HG02970 (cell line): Measurements from ENCODE around the gene DEFB115.
"Not testable (repeated sequence)": the region's sequence is repeated elsewhere in the genome, so short reads cannot be mapped to it uniquely, and the experiment has no call there.

Experiments used
- ATAC-seq: cut with Tn5 transposase; IDR thresholded peaks from one replicate; pipeline ENCODE4 v1.9.1; 2021; ENCODE audit warnings: mild to moderate bottlenecking, moderate library complexity, moderate number of reproducible peaks; ENCODE audit not compliant: unreplicated experiment, low FRiP score

The DEFB115 gene

GRCh38 chr20:31257364-31257763 is at the start of gene DEFB115:
Gene DEFB115, plus strand, starts transcription at chr20:31257664. Its CDS starts 0 bp downstream, at chr20:31257664.
- ATAC-seq, result no peak

GRCh38 chr20:31236953-31237352 is 20.5 kb upstream of the DEFB115 start:
- ATAC-seq, result no peak

- ATAC-seq, result no peak
These were observed 19.7 kb upstream of the DEFB115 start for GRCh38 chr20:31237763-31238162.

GRCh38 chr20:31239139-31239538 is 18.3 kb upstream of the DEFB115 start:
- no peak for ATAC-seq

GRCh38 chr20:31256959-31257358 is 505 bp upstream of the DEFB115 start:
- ATAC-seq, result no peak

- no peak for ATAC-seq
These were observed 3.0 kb downstream of the DEFB115 start for GRCh38 chr20:31260326-31260932.

GRCh38 chr20:31274441-31274840 is 17.0 kb downstream of the DEFB115 start:
- ATAC-seq, result no peak

GRCh38 chr20:31278178-31278577 is 20.7 kb downstream of the DEFB115 start:
- no peak for ATAC-seq

GRCh38 chr20:31284964-31285363 is 27.5 kb downstream of the DEFB115 start:
- ATAC-seq, result not testable (repeated sequence)

- no peak for ATAC-seq
These were observed 51.2 kb downstream of the DEFB115 start, which contains the start of gene DEFB116 for GRCh38 chr20:31308535-31309162. Gene DEFB116, minus strand, starts transcription at chr20:31308585. Its CDS starts 0 bp downstream, at chr20:31308585.
